ENCODE results near the gene MRTFB.

The MRTFB gene

GRCh38 chr16:14125000-14125681 is 54.0 kb downstream of the MRTFB start:
- Histone ChIP-seq H3K27me3 (replicated peaks) (no peaks in the 10 kb centered on the region), H3K4me3 (ENCODE audit: low read depth, low read length) (no peak overlapping the region), H3K36me3 (replicated peaks) (no peaks in the 10 kb centered on the region), H3K27ac (no peak overlapping the region)
- no peak for TF ChIP-seq CTCF (IDR thresholded peaks at IDR 0.05; ENCODE audit: low read depth, low read length, missing control alignments)
- in situ Hi-C loops (cut with HindIII; ENCODE audit: low pct_ligation_motif_present, low sequenced_read_pairs): no loop called here
- no peak for DNase-seq

GRCh38 chr16:14125708-14126107 is 54.6 kb downstream of the MRTFB start:
- in situ Hi-C loops (cut with HindIII; ENCODE audit: low pct_ligation_motif_present, low sequenced_read_pairs): no loop called here
- Histone ChIP-seq H3K36me3 (replicated peaks) (no peaks in the 10 kb centered on the region), H3K27ac (no peak overlapping the region), H3K27me3 (replicated peaks) (no peaks in the 10 kb centered on the region), H3K4me3 (ENCODE audit: low read depth, low read length) (no peak overlapping the region)
- no peak for TF ChIP-seq CTCF (IDR thresholded peaks at IDR 0.05; ENCODE audit: low read depth, low read length, missing control alignments)
- DNase-seq: no peak

GRCh38 chr16:14128097-14128496 is 57.0 kb downstream of the MRTFB start:
- Histone ChIP-seq H3K27me3 (replicated peaks) (no peaks in the 10 kb centered on the region), H3K4me3 (ENCODE audit: low read depth, low read length) (no peak overlapping the region), H3K36me3 (replicated peaks) (no peaks in the 10 kb centered on the region), H3K27ac (no peak overlapping the region)
- no peak for TF ChIP-seq CTCF (IDR thresholded peaks at IDR 0.05; ENCODE audit: low read depth, low read length, missing control alignments)
- DNase-seq: no peak
- in situ Hi-C loops (cut with HindIII; ENCODE audit: low pct_ligation_motif_present, low sequenced_read_pairs): no loop called here

GRCh38 chr16:14129502-14129901 is 58.4 kb downstream of the MRTFB start:
- in situ Hi-C loops (cut with HindIII; ENCODE audit: low pct_ligation_motif_present, low sequenced_read_pairs): no loop called here
- Histone ChIP-seq H3K36me3 (replicated peaks) (no peaks in the 10 kb centered on the region), H3K27me3 (replicated peaks) (no peaks in the 10 kb centered on the region), H3K4me3 (ENCODE audit: low read depth, low read length) (no peak overlapping the region), H3K27ac (no peak overlapping the region)
- no peak for DNase-seq
- TF ChIP-seq CTCF (IDR thresholded peaks at IDR 0.05; ENCODE audit: low read depth, low read length, missing control alignments): no peak

- Histone ChIP-seq H3K4me3 (ENCODE audit: low read depth, low read length) (no peak overlapping the region), H3K27me3 (replicated peaks) (no peaks in the 10 kb centered on the region), H3K36me3 (replicated peaks) (no peaks in the 10 kb centered on the region), H3K27ac (no peak overlapping the region)
- no peak for DNase-seq
- in situ Hi-C loops (cut with HindIII; ENCODE audit: low pct_ligation_motif_present, low sequenced_read_pairs): no loop called here
- TF ChIP-seq CTCF (IDR thresholded peaks at IDR 0.05; ENCODE audit: low read depth, low read length, missing control alignments): no peak
Observed at GRCh38 chr16:14131774-14132695, 60.9 kb downstream of the MRTFB start.
